ENCODE data around the gene FAM53A.

FAM53A gene

GRCh38 chr4:1600811-1601532 is 83.1 kb downstream of the FAM53A start:
- DNase-seq: no peak

DNA sequence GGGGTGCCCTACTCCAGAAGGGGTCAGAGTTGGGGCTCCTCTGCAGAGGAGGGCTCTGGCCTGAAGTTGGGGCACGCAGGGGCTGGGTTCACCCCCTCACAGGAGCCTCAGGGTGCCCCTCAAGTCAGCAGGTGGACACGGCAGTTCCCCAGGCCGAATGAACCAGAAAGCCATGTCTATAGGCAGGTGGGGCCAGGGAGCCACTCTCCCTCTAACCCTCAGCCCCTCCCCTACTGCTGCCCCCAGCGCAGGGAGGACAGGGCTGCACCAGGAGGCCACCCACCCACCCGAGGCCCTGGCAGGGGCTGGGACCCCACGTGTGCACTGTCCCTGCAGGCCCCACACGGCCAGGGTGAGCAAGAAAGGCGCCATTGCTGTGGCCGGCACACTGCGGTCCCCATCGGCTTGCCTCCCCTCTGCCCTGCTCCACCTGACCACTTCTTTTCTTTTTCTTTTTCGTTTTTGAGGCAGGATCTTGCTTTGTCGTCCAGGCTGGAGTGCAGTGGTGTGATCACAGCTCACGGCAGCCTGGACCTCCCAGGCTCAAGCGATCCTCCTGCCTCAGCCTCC is 83.8 kb downstream of the FAM53A start:
- no peak for DNase-seq

DNA sequence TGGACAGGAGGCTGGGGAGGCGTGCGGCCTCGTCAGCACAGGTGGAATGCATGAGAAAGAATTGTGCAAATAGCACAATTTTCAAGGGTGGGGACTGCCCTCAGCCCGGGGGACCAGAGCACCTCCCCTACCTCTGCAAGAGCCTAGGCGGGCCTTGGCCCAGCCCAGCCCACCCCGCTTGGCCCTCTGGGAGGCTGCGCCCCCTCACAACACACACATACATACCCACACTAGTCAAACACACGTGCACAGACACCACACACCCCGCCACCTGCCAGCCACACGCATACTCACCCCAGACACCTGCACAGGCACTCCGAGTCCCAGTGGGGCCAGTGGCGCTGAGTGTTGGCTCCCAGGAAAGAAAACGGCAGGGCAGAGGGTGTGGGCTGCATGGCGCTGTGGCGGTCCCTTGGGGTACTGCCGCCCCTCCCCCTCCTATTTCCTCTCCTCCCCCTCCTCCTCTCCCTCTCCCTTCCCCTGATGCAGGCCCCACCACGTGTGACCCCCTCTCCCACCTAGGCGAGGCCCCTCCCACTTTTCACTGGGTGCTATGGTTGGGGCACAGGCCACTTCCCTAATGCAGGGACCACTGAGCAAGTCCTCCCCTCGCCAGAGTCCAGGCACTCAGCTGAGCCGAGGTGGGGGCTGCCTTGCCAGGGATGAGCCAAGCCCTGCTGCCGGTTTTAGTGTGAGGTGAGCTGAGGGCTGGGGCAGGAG is 84.5 kb downstream of the FAM53A start:
- no peak for DNase-seq

GRCh38 chr4:1599026-1599481 is 85.1 kb downstream of the FAM53A start:
- DNase-seq: no peak

- DNase-seq: no peak
These were observed 85.7 kb downstream of the FAM53A start for GRCh38 chr4:1598206-1599025.

GRCh38 chr4:1597021-1597931 is 86.8 kb downstream of the FAM53A start:
- DNase-seq: no peak

DNA sequence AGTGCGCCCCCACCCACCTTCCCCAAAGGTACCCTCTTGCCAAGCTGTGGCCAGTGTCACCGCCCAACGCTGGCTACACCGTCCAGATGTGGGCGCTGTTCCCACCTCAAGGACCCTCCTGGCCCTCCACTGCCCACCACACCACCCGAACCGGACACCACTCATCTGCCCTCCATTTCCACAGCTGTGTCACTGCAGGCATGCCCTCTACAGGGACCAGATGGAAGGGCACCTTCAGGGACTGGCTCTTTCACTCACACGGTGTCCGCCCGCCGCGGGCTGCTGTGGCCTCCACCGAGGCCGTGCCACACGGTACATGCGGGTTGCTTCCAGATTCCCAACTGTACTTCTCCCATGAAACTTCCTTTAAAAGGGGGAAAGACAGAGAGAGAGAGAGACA is 87.7 kb downstream of the FAM53A start:
- no peak for DNase-seq

- no peak for DNase-seq
These were observed 88.3 kb downstream of the FAM53A start for GRCh38 chr4:1595789-1596325.

DNA sequence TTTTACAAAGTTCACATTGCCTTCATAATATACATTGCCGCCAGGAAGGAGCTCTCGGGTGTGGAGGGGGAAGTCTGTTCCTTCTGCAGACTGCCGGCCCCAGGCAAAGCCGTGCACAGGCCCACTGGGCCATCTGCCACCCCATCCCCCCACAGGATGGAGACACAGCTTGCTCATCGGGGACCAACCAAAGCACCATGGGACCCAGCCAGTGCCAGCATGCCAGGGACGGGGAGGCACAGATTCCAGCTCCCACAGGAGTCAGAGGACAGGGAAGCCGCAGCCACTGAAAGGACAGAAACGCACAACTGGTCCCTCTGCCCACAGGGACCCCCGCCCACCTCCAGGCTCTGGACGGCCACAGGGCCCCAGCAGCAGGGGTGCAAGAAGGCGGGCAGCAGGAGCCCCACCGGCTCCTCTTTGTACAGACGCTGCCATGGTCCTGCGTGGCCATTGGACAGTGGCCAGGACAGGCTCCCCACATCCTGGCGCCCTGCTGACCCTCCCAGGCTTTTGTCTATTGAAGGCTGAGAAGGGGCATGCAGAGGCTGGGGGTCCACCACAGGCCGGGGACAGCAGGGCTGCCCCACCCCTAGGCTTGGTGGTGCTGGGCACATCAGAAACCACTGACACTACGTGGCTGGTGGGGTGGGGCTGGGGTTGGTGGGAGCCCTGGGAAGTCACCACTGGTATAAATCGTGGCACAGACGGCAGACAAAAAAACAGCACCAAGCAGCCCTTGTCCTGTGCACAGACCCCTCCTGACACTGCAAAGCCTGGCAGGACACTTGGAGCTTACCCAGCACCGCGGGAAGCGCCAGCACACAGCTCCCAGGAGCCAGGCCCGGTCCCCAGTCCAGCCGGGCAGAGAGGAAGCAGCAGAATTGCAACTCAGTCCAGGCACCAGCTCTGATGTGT is 89.0 kb downstream of the FAM53A start:
- no peak for DNase-seq

GRCh38 chr4:1593881-1594345 is 90.2 kb downstream of the FAM53A start:
- DNase-seq: no peak

DNA sequence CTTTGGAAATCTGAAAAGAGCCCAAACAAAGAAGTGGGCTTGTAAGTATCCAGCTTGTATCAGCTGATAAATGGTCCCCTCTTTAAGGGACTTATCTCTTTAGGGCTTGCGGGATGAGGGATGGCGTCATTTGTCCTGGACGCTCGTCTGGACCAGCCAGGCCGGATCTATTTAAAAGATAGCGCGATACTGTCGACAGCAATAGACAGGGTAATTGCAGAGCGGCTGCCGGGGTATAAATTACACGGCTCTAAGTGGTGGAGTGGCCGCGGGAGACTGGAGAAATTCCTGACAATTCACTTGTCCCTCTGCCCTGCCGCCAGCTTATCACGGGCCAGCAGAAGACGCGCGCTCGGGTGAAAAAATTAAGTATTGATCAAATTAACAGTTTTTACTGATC is 90.7 kb downstream of the FAM53A start:
- no peak for DNase-seq

DNA sequence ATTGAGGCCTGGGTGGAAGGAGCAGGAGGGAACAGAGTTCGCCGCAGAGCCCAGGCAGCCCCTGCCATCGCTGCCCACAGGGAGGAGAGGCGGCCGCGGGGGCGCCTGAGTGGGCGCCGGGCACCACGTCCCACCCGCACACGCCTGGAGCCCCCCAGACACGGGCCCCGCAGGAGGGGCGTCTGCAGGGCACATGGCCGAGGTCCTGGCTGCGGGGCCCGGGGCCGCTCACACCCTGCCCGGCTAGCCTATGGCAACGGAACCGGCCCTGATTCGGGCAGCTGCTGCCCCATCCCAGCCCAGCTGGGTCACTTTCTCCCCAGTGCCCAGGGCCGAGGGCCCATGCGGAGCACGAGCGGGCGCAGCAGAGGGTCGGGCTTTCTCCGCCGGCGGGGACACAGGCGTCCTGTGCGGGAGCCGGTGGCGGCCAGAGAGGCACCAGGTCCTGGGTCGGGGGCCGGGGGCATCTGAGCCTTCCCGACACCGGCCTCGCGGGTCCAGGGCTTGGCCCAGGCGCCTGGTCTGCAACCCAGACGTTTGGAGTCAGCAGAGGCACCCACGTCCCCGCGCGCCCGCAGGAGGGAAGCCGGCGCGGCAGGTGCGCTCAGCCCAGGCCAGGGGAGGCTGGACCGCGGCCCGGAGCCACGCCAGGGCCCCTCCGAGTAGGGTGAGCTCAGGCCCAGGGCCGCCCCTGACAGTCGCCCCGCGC is 91.2 kb downstream of the FAM53A start:
- DNase-seq: no peak

- no peak for DNase-seq
These were observed 91.9 kb downstream of the FAM53A start for GRCh38 chr4:1592068-1592708.

DNA sequence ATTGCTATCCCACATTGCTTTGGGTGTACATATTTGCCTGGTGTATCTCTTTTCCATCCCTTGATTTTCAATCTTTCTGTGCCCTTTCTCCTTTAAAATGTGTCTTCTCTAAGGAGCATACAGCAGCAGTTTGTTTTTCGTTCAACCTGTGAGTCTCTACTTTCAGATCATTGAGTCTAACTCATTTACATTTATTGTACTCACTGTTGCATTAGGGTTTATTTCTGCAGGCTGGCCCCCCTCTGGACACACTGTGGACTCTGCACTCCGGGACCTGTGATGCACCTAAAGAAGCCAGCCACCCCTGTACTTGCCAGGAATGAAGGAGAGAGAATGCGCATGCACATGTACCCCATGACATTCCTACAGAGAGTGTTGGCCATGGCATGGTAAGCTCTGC is 93.0 kb downstream of the FAM53A start:
- DNase-seq: no peak

DNA sequence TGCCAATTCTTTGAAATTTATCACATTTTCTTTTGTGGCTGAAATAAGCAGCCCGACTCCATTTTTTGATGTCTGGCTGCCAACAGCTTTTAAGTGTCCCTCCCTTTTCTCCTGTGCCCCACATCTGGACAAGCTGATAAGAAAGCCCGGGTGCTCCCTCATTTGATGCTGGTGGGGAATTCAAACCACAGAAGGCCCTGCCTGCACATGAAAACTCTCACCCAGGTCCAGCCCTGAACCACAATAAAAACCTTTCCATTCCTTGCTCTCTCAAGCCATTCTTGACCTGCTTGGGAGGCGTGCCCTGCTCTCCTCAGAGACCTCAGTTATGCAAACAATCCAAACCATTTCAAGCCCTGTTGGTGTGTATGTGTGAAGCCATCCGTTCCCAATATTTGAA is 93.9 kb downstream of the FAM53A start:
- no peak for DNase-seq
